Measurements from ENCODE around the gene SLC12A4.
"Not testable (repeated sequence)": the region's sequence is repeated elsewhere in the genome, so short reads cannot be mapped to it uniquely, and the experiment has no call there.

Gene SLC12A4

DNA sequence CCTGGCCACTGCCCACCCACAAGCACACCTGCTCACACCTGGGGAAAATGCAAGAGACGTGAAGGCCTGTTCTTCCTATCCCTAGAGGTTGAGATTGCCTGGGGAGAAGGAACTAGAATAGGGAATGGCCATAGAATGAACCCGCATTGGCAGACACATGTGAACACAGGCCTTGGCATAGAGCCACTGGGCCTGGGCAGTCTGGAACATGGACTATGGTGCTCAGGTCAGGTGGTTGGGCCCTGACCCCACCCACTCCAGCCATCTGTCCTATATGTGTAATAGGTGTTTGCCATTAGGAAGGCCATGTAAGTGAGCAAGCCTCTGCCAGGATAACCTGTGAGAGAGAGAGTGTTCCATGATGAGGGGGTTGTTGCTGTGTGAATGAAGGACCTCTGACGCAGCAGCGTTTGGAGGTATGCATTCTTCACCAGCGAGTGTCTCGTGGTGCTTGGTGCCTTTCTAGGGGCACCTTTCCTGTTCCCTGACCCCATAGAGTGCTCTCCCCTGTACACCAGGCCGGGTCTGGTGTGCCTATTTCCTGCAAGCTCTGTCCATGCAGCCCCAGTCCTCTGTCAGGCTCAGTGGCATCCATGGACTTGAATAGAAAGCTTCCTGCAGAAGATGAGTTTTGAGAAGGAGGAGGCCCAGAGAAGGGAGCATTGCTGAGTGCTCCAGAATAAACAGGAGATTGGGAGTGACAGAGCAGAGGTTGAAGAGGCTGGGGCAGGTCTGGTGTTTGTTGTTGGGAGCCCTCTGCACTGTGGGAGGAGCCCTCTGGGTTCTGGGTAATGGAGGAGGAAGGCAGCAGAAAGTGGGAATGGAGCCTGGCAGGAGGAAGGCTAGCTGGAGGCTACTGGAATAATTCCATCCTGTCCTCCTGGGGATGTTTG is 52.4 kb downstream of the SLC12A4 start:
- DNase-seq (ENCODE audit: low read depth): no peak
- TF ChIP-seq, protein P1, sequence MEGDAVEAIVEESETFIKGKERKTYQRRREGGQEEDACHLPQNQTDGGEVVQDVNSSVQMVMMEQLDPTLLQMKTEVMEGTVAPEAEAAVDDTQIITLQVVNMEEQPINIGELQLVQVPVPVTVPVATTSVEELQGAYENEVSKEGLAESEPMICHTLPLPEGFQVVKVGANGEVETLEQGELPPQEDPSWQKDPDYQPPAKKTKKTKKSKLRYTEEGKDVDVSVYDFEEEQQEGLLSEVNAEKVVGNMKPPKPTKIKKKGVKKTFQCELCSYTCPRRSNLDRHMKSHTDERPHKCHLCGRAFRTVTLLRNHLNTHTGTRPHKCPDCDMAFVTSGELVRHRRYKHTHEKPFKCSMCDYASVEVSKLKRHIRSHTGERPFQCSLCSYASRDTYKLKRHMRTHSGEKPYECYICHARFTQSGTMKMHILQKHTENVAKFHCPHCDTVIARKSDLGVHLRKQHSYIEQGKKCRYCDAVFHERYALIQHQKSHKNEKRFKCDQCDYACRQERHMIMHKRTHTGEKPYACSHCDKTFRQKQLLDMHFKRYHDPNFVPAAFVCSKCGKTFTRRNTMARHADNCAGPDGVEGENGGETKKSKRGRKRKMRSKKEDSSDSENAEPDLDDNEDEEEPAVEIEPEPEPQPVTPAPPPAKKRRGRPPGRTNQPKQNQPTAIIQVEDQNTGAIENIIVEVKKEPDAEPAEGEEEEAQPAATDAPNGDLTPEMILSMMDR (IDR thresholded peaks at IDR 0.05; ENCODE audit: control insufficient read depth, insufficient read depth, low read depth, low read length, missing control alignments): no peak
- H3K4me3 ChIP-seq (ENCODE audit: control insufficient read depth, low read depth, low read length): no peak overlapping the region

DNA sequence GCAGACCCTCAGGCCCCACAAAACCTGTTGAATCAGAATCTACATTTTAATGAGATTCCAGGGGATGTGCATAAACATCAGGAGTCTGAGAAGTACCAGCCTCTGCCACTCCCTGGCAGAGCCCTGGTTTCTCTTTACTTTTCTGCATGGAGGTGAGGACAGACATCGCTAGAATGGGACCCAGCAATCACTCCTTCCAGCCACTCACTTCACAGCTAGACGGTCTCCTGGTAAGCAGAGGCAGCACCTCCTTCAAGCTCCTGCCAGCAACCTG is 53.0 kb downstream of the SLC12A4 start:
- H3K4me3 ChIP-seq (ENCODE audit: control insufficient read depth, low read depth, low read length); DNase-seq (ENCODE audit: low read depth): not testable (repeated sequence)

DNA sequence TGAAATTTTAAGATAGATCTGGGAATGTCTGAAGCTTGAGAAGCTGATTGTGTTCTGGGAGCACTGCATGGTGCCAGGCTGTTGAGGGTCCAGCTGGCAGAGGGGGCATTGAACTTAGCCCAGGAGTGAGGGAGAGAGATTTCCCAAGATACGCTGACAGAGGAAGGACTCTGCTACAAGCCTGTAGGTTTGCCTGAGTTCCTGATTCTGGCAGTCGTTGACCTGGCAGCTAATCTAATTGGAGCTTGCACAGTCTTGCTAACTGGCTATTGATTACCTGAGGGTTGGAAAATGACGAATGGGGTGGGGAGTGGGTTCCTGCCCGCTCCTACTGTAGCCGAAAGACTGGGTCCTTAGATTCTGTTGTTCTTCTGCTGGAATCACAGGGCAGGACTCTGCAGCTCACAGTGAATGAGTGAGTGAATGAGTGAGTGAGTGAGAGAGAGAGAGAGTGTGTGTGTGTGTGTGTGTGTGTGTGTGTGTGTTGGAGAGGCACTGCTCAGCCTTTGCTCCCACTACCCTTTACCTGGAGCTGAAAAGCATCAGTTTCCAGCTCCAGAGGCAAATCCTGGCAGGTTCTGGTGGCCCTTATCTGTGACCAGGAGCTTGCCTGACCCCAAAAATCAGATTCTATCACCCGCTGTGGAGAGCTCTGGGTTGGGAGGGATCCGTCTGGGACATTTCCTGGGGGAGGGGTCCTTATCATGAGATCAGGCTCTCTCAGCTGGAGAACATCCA is 53.5 kb downstream of the SLC12A4 start:
- TF ChIP-seq, protein P1 (IDR thresholded peaks at IDR 0.05; ENCODE audit: control insufficient read depth, insufficient read depth, low read depth, low read length, missing control alignments): no peak
- DNase-seq (ENCODE audit: low read depth): no peak
- no peak overlapping the region for H3K4me3 ChIP-seq (ENCODE audit: control insufficient read depth, low read depth, low read length)

DNA sequence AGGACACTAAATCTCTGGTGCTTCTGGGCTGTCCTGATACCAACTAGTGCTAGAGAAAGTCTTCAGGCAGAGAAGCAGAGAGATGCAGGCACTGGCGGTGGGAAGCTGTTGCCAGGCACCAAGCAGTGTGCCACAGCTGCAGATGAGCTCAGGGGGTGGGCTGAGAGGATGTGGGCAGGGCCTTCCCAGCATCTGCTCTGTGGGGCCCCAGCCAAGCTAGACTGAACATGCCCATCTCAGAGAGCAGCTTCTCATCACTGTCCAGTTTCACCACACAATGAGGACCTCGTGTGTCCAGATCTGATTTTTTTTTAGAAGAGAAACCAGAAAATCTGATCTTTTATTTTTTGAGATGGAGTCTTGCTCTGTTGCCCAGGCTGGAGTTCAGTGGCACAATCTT is 58.3 kb downstream of the SLC12A4 start:
- no peak overlapping the region for H3K4me3 ChIP-seq (ENCODE audit: control insufficient read depth, low read depth, low read length)
- TF ChIP-seq, protein P1 (IDR thresholded peaks at IDR 0.05; ENCODE audit: control insufficient read depth, insufficient read depth, low read depth, low read length, missing control alignments): no peak
- peak; percentile 31 for DNase-seq (ENCODE audit: low read depth)

DNA sequence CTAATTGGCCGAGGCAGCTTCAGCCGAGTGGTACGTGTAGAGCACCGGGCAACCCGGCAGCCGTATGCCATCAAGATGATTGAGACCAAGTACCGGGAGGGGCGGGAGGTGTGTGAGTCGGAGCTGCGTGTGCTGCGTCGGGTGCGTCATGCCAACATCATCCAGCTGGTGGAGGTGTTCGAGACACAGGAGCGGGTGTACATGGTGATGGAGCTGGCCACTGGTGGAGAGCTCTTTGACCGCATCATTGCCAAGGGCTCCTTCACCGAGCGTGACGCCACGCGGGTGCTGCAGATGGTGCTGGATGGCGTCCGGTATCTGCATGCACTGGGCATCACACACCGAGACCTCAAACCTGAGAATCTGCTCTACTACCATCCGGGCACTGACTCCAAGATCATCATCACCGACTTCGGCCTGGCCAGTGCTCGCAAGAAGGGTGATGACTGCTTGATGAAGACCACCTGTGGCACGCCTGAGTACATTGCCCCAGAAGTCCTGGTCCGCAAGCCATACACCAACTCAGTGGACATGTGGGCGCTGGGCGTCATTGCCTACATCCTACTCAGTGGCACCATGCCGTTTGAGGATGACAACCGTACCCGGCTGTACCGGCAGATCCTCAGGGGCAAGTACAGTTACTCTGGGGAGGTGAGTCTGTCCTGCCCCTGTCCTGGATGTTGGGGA is 59.2 kb downstream of the SLC12A4 start:
- TF ChIP-seq, protein P1 (IDR thresholded peaks at IDR 0.05; ENCODE audit: control insufficient read depth, insufficient read depth, low read depth, low read length, missing control alignments): no peak
- no peak for DNase-seq (ENCODE audit: low read depth)

GRCh38 chr16:67907397-67908180 is 60.8 kb downstream of the SLC12A4 start:
- no peak for DNase-seq (ENCODE audit: low read depth)
- TF ChIP-seq, protein P1 (IDR thresholded peaks at IDR 0.05; ENCODE audit: control insufficient read depth, insufficient read depth, low read depth, low read length, missing control alignments): no peak
- H3K4me3 ChIP-seq (ENCODE audit: control insufficient read depth, low read depth, low read length): no peak overlapping the region

More for the DNA sequence above, 59.2 kb downstream of the SLC12A4 start:
- no peak overlapping the region for H3K4me3 ChIP-seq (ENCODE audit: control insufficient read depth, low read depth, low read length)
